ENCODE measurements around the gene CCNK.

The CCNK gene

GRCh38 chr14:99517643-99518381 is 36.6 kb downstream of the CCNK start:
- H3K27me3 ChIP-seq (ENCODE audit: control insufficient read depth, insufficient read depth, low read length) = no peaks in the 10 kb centered on the region
- no peaks in the 10 kb centered on the region for H3K9me3 ChIP-seq (ENCODE audit: control insufficient read depth, insufficient read depth, low read length)
- no peak overlapping the region for H3K4me3 ChIP-seq (ENCODE audit: low read depth, low read length)
- H3K36me3 ChIP-seq (ENCODE audit: control insufficient read depth, insufficient read depth, low read length) = peaks cover 26% of the 10 kb centered on the region
- H3K9ac ChIP-seq (ENCODE audit: low read depth, low read length) = no peak overlapping the region
- peaks cover 2% of the 10 kb centered on the region for H3K4me1 ChIP-seq (ENCODE audit: control insufficient read depth, insufficient read depth, low read length)

- Histone ChIP-seq H3K4me1 (ENCODE audit: control insufficient read depth, insufficient read depth, low read length) (peaks cover 4% of the 10 kb centered on the region), H3K36me3 (ENCODE audit: control insufficient read depth, insufficient read depth, low read length) (peaks cover 23% of the 10 kb centered on the region), H3K9ac (ENCODE audit: low read depth, low read length) (no peak overlapping the region)
Measured at GRCh38 chr14:99518441-99519346, 37.5 kb downstream of the CCNK start.

GRCh38 chr14:99519347-99519881 is 38.2 kb downstream of the CCNK start:
- Histone ChIP-seq H3K4me3 (ENCODE audit: low read depth, low read length) (no peak overlapping the region), H3K27me3 (ENCODE audit: control insufficient read depth, insufficient read depth, low read length) (no peaks in the 10 kb centered on the region), H3K4me1 (ENCODE audit: control insufficient read depth, insufficient read depth, low read length) (peaks cover 5% of the 10 kb centered on the region), H3K9me3 (ENCODE audit: control insufficient read depth, insufficient read depth, low read length) (no peaks in the 10 kb centered on the region), H3K9ac (ENCODE audit: low read depth, low read length) (no peak overlapping the region), H3K36me3 (ENCODE audit: control insufficient read depth, insufficient read depth, low read length) (peaks cover 17% of the 10 kb centered on the region)

More at GRCh38 chr14:99518441-99519346, 37.5 kb downstream of the CCNK start:
- no peaks in the 10 kb centered on the region for H3K27me3 ChIP-seq (ENCODE audit: control insufficient read depth, insufficient read depth, low read length)
- no peak overlapping the region for H3K4me3 ChIP-seq (ENCODE audit: low read depth, low read length)
- H3K9me3 ChIP-seq (ENCODE audit: control insufficient read depth, insufficient read depth, low read length) = no peaks in the 10 kb centered on the region

GRCh38 chr14:99519931-99520421 is 38.8 kb downstream of the CCNK start:
- Histone ChIP-seq H3K4me3 (ENCODE audit: low read depth, low read length) (no peak overlapping the region), H3K4me1 (ENCODE audit: control insufficient read depth, insufficient read depth, low read length) (peaks cover 9% of the 10 kb centered on the region), H3K36me3 (ENCODE audit: control insufficient read depth, insufficient read depth, low read length) (peaks cover 16% of the 10 kb centered on the region), H3K9me3 (ENCODE audit: control insufficient read depth, insufficient read depth, low read length) (no peaks in the 10 kb centered on the region), H3K9ac (ENCODE audit: low read depth, low read length) (no peak overlapping the region), H3K27me3 (ENCODE audit: control insufficient read depth, insufficient read depth, low read length) (no peaks in the 10 kb centered on the region)

GRCh38 chr14:99520571-99521081 is 39.4 kb downstream of the CCNK start:
- H3K4me3 ChIP-seq (ENCODE audit: low read depth, low read length) = no peak overlapping the region
- peaks cover 13% of the 10 kb centered on the region for H3K36me3 ChIP-seq (ENCODE audit: control insufficient read depth, insufficient read depth, low read length)
- peaks cover 9% of the 10 kb centered on the region for H3K4me1 ChIP-seq (ENCODE audit: control insufficient read depth, insufficient read depth, low read length)
- H3K9me3 ChIP-seq (ENCODE audit: control insufficient read depth, insufficient read depth, low read length) = no peaks in the 10 kb centered on the region
- H3K9ac ChIP-seq (ENCODE audit: low read depth, low read length) = no peak overlapping the region
- no peaks in the 10 kb centered on the region for H3K27me3 ChIP-seq (ENCODE audit: control insufficient read depth, insufficient read depth, low read length)

GRCh38 chr14:99521176-99522024 is 40.2 kb downstream of the CCNK start:
- Histone ChIP-seq H3K9ac (ENCODE audit: low read depth, low read length) (no peak overlapping the region), H3K36me3 (ENCODE audit: control insufficient read depth, insufficient read depth, low read length) (peaks cover 11% of the 10 kb centered on the region), H3K27me3 (ENCODE audit: control insufficient read depth, insufficient read depth, low read length) (no peaks in the 10 kb centered on the region), H3K4me1 (ENCODE audit: control insufficient read depth, insufficient read depth, low read length) (peaks cover 9% of the 10 kb centered on the region), H3K4me3 (ENCODE audit: low read depth, low read length) (no peak overlapping the region), H3K9me3 (ENCODE audit: control insufficient read depth, insufficient read depth, low read length) (no peaks in the 10 kb centered on the region)

- Histone ChIP-seq H3K4me3 (ENCODE audit: low read depth, low read length) (no peak overlapping the region), H3K9me3 (ENCODE audit: control insufficient read depth, insufficient read depth, low read length) (no peaks in the 10 kb centered on the region), H3K36me3 (ENCODE audit: control insufficient read depth, insufficient read depth, low read length) (peaks cover 10% of the 10 kb centered on the region), H3K4me1 (ENCODE audit: control insufficient read depth, insufficient read depth, low read length) (peaks cover 9% of the 10 kb centered on the region), H3K27me3 (ENCODE audit: control insufficient read depth, insufficient read depth, low read length) (no peaks in the 10 kb centered on the region), H3K9ac (ENCODE audit: low read depth, low read length) (no peak overlapping the region)
Measured at GRCh38 chr14:99522025-99522401, 40.8 kb downstream of the CCNK start.

- Histone ChIP-seq H3K4me3 (ENCODE audit: low read depth, low read length) (no peak overlapping the region), H3K36me3 (ENCODE audit: control insufficient read depth, insufficient read depth, low read length) (peaks cover 10% of the 10 kb centered on the region), H3K9me3 (ENCODE audit: control insufficient read depth, insufficient read depth, low read length) (no peaks in the 10 kb centered on the region), H3K27me3 (ENCODE audit: control insufficient read depth, insufficient read depth, low read length) (no peaks in the 10 kb centered on the region), H3K4me1 (ENCODE audit: control insufficient read depth, insufficient read depth, low read length) (peaks cover 9% of the 10 kb centered on the region), H3K9ac (ENCODE audit: low read depth, low read length) (peak overlapping the region; percentile 12)
Measured at GRCh38 chr14:99522457-99522891, 41.3 kb downstream of the CCNK start.

- H3K27me3 ChIP-seq (ENCODE audit: control insufficient read depth, insufficient read depth, low read length) = no peaks in the 10 kb centered on the region
- peaks cover 10% of the 10 kb centered on the region for H3K36me3 ChIP-seq (ENCODE audit: control insufficient read depth, insufficient read depth, low read length)
- no peaks in the 10 kb centered on the region for H3K9me3 ChIP-seq (ENCODE audit: control insufficient read depth, insufficient read depth, low read length)
- no peak overlapping the region for H3K4me3 ChIP-seq (ENCODE audit: low read depth, low read length)
- H3K9ac ChIP-seq (ENCODE audit: low read depth, low read length) = peak overlapping the region; percentile 12
- H3K4me1 ChIP-seq (ENCODE audit: control insufficient read depth, insufficient read depth, low read length) = peaks cover 9% of the 10 kb centered on the region
Measured at GRCh38 chr14:99522934-99523703, 41.9 kb downstream of the CCNK start.

- peaks cover 10% of the 10 kb centered on the region for H3K36me3 ChIP-seq (ENCODE audit: control insufficient read depth, insufficient read depth, low read length)
- H3K4me3 ChIP-seq (ENCODE audit: low read depth, low read length) = no peak overlapping the region
- H3K9me3 ChIP-seq (ENCODE audit: control insufficient read depth, insufficient read depth, low read length) = no peaks in the 10 kb centered on the region
- H3K4me1 ChIP-seq (ENCODE audit: control insufficient read depth, insufficient read depth, low read length) = peaks cover 9% of the 10 kb centered on the region
- H3K9ac ChIP-seq (ENCODE audit: low read depth, low read length) = no peak overlapping the region
- no peaks in the 10 kb centered on the region for H3K27me3 ChIP-seq (ENCODE audit: control insufficient read depth, insufficient read depth, low read length)
Measured at GRCh38 chr14:99523704-99524055, 42.5 kb downstream of the CCNK start.
